RCC 7860 (cell line): Measurements from ENCODE around the gene EVX1.

Source experiments
- DNase-seq: peaks from one replicate; pipeline ENCODE4 v3.0.0-alpha.2; 2015; ENCODE audit warnings: low spot score
- FAIRE-seq: peaks from 2 replicates; lab custom pipeline; 2012; peaks lifted over from hg19 to GRCh38; lab: Jason Lieb, UNC

The EVX1 gene

GRCh38 chr7:27248427-27248806, 5.8 kb downstream of the EVX1 start:
- DNase-seq (no peak), FAIRE-seq (no peak)

- no peak for DNase-seq
These were observed 6.5 kb downstream of the EVX1 start for GRCh38 chr7:27248911-27249723.

DNA sequence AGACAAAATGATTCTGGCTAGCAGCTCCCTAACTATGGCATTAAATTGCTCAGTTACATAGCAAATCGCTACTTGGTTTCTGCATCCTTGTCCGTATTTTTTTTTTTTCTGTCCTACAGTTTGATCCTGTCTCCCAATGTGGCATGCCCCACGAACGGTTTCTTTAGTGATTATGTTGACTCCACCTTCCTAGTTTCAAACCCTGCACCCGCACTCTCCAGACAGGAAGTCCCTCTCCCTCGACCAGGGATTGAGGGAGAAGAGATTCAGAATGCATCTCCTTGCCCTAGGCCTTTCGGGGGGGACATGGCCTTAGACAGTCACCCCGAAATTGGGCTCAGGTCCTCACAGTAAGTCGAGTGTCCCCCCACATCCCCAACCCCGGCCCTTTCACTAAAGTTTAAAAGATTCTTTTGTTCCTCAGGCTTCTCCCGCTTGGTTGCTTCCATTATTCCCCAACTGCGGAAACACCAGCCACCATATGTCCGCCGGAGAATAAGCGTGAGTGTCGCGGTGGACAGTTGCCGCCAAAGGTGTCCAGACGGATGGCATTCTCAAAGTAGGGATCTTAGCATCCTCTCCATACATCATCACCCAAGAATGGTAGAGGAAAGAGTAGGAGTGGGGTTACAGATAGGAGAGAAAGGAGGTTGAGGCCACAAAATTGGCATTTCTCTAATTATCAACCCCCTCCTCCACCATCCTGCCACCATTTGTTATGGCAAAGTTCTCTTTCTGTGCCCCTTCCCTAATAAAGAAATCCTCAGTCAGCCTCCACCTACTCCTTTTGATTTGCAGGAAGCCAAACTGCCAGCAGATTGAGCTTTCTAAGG, 7.3 kb downstream of the EVX1 start:
- DNase-seq (no peak), FAIRE-seq (no peak)

More at GRCh38 chr7:27248911-27249723, 6.5 kb downstream of the EVX1 start:
- no peak for FAIRE-seq

DNA sequence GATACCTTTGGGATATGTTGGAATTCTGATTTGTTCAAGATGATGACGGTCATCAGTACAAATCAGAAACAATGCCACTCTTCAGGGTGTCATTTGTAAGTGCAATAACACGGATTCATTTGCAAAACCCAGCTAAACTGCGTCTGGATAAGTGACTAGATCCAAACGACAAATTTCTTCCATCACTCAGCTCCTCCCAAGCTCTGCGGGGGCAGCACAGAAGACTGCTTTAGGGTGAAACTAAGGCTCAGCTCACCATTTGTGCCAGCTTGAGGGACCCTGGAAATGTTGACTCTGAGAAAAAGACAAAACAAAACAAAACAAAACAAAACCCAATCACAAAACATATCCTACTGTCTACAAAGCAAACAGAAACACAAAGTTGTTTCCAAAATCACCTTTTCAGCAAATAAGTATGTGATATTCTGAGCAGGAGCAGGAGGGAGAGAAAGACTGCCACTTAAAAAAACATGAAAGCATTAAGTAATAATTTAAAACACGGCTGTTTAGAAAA, 8.0 kb downstream of the EVX1 start:
- DNase-seq (no peak), FAIRE-seq (no peak)

DNA sequence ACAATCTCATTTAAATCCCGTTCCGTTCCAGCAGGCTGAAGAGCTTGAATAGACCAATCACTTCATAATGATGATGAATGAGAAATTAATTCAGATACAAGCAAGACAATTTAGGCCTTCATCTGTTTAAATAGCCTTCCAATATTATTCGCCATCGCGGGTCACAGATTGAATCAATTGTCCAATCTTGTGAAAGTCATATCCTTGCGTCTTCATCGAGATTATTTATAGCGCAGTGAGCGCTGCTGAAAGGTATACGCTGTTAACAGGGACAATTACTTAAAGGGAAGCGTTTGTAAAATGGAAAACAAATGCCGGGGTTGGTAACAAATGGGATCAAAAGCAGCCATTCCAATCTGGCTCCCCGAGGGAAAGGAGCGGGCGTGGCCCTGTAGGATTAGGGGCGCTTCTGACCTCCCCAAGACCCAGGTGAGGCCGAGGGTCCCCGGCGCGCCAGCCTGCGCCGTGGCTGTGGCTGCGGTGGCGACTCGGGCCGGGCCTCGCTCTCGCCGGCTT, 8.6 kb downstream of the EVX1 start:
- DNase-seq (no peak), FAIRE-seq (no peak)

GRCh38 chr7:27251652-27252590, 9.3 kb downstream of the EVX1 start:
- DNase-seq (no peak), FAIRE-seq (no peak)

DNA sequence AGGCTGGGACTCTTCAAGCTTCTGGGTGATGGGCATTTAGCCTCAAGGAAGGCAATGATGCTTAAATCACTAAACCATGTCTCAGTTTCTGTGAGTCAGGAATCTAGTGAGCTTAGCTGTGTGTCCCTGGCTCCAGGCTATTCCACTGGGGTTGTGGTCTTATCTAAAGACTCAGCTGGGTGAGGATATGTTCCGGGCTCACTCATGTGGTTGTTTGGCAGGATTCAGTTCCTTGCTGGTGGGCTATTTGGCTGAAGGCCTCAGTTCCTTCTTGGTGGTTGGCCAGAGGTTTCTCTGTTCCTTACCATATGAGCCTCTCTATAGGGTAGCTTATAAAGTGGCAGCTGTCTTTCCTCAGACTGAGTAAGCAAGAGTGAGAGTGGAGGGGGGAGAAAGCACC, 12.0 kb downstream of the EVX1 start:
- no peak for FAIRE-seq
- no peak for DNase-seq

GRCh38 chr7:27260211-27260610, 17.6 kb downstream of the EVX1 start:
- FAIRE-seq (no peak), DNase-seq (no peak)

DNA sequence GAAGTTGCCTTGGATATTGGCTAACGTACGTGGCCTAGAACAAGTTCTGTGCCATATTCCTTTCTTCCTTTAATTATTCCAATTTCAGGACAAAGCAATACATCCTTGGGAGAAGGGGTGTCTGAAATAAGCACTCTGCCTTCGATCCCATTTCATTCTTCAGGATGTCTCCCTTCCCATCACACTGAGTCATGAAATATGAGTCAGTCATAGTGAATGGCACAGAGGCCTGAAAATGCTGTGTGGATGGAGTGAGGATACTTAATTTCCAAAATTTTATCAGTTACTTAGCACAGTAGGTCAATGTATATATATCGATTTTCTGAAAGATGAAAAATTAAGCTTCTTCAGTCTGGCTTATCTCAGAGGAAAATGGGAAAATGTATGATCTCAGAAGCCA, 19.5 kb downstream of the EVX1 start:
- FAIRE-seq (no peak), DNase-seq (no peak)

DNA sequence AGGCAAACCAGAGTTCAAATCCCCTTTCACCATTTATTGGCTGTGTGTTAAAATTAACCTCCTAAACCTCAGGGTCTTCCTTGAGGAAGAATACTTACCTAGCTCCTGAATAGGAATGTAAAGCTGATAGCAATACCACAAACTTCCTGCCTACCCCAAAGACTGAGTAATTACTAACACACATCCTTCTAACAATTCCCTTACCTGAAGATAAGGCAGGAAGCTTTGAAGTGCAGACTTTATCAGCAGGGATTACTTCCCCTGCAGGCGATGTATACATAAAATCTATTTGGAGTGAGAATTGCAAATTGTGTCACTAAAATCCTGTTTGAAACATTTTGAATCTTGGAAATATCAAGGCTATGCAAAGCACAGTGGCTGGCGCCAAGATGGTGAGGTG, 21.2 kb downstream of the EVX1 start:
- DNase-seq (no peak), FAIRE-seq (no peak)

- DNase-seq (no peak), FAIRE-seq (no peak)
These were observed 26.9 kb downstream of the EVX1 start for GRCh38 chr7:27269455-27269854.

- no peak for FAIRE-seq
- DNase-seq, result no peak
These were observed 28.8 kb downstream of the EVX1 start for GRCh38 chr7:27271384-27271783.

GRCh38 chr7:27277628-27278027, 35.0 kb downstream of the EVX1 start:
- FAIRE-seq (no peak), DNase-seq (no peak)

- FAIRE-seq (no peak), DNase-seq (no peak)
These were observed 41.0 kb downstream of the EVX1 start for GRCh38 chr7:27283558-27283957.

GRCh38 chr7:27295236-27295635, 52.6 kb downstream of the EVX1 start:
- no peak for FAIRE-seq
- DNase-seq, result no peak

GRCh38 chr7:27297356-27297755, 54.8 kb downstream of the EVX1 start:
- DNase-seq (no peak), FAIRE-seq (no peak)
